Esophagus muscularis mucosa (tissue), 4 donors: ENCODE measurements around the gene UTP4. TPM values are rescaled to one million over a fixed set of nuclear protein-coding genes. Genes with fewer than 3 reads are reported as not detected.
A peak's percentile ranks its signal among the peaks of the same experiment; 100 is the strongest.

Experiments
- DNase-seq: peaks from one replicate; pipeline ENCODE4 v3.0.0-alpha.2; 2017; ENCODE audit errors: extremely low spot score
- H3K27ac ChIP-seq, 4 donors: fragments of 200-600 bp; sonication (generic); replicated peaks in 1 of 4; 1 replicate in 3 of 4; 2 replicates in 1 of 4; pipeline ENCODE4 v1.5.1; 2016 to 2019; ENCODE audit warnings: mild to moderate bottlenecking in 1 of 4
- H3K27me3 ChIP-seq, 4 donors: fragments of 200-600 bp; sonication (generic); one replicate each; pipeline versions ENCODE4 v1.5.1 to v1.6.0; 2016 to 2019
- H3K36me3 ChIP-seq, 4 donors: fragments of 200-600 bp; sonication (generic); one replicate each; pipeline ENCODE4 v1.5.1; 2016 to 2019
- H3K4me1 ChIP-seq, 4 donors: fragments of 200-600 bp; sonication (generic); one replicate each; pipeline ENCODE4 v1.5.1; 2016 to 2019
- H3K4me3 ChIP-seq, 4 donors: fragments of 200-600 bp; sonication (generic); 1 replicate in 2 of 4; 2 replicates in 2 of 4; pipeline ENCODE4 v1.5.1; 2016 to 2019; ENCODE audit warnings: mild to moderate bottlenecking in 4 of 4, moderate library complexity in 1 of 4
- H3K9me3 ChIP-seq, 4 donors: fragments of 200-600 bp; sonication (generic); 1 replicate in 3 of 4; 2 replicates in 1 of 4; pipeline ENCODE4 v1.5.1; 2016 to 2019
- EP300 ChIP-seq: sonication (generic); formaldehyde crosslinking; IDR thresholded peaks from one replicate; pipeline ENCODE4 v1.6.1; 2017; ENCODE audit warnings: antibody characterized with exemption
- POLR2A ChIP-seq: fragments of 450-650 bp; IDR thresholded peaks from one replicate; pipeline ENCODE4 v1.6.1; 2017; ENCODE audit warnings: antibody characterized with exemption, moderate library complexity, mild to moderate bottlenecking, low read depth
- POLR2AphosphoS5 ChIP-seq, 2 donors: sonication (generic); formaldehyde crosslinking; IDR thresholded peaks; one replicate each; pipeline ENCODE4 v1.6.1; 2017; ENCODE audit warnings: antibody characterized with exemption in 2 of 2
- WGBS: methylation state at CpG from one replicate; pipeline ENCODE4 v1.1.5; 2018; 5-methylcytosine and 5-hydroxymethylcytosine counted together
- intact Hi-C: fragments of 100-400 bp; cut with DNase I; formaldehyde crosslinking; loops from one replicate; pipeline ENCODE4 v1.15.1; 2023
- total RNA-seq, 4 donors: library from RNA; depleted of rRNA; stranded (reverse); fragments of >200 nt; gene quantifications; one replicate each; pipeline versions ENCODE4 v1.1.0 to v1.2.1, GENCODE V29; 2016
- TF ChIP-seq, protein P1 (sequence below), 3 experiments: fragments of 200-600 bp in 2 of 3; fragments of 450-650 bp in 1 of 3; sonication (generic) in 2 of 3; IDR thresholded peaks; one replicate each; pipeline ENCODE4 v1.5.1; 2017 to 2019; ENCODE audit warnings: antibody characterized with exemption in 3 of 3, mild to moderate bottlenecking in 2 of 3, moderate library complexity in 1 of 3

Gene UTP4
- total RNA-seq, 4 donors from 2014 or later = 23.3 to 32.6 (median 24.0) TPM

DNA sequence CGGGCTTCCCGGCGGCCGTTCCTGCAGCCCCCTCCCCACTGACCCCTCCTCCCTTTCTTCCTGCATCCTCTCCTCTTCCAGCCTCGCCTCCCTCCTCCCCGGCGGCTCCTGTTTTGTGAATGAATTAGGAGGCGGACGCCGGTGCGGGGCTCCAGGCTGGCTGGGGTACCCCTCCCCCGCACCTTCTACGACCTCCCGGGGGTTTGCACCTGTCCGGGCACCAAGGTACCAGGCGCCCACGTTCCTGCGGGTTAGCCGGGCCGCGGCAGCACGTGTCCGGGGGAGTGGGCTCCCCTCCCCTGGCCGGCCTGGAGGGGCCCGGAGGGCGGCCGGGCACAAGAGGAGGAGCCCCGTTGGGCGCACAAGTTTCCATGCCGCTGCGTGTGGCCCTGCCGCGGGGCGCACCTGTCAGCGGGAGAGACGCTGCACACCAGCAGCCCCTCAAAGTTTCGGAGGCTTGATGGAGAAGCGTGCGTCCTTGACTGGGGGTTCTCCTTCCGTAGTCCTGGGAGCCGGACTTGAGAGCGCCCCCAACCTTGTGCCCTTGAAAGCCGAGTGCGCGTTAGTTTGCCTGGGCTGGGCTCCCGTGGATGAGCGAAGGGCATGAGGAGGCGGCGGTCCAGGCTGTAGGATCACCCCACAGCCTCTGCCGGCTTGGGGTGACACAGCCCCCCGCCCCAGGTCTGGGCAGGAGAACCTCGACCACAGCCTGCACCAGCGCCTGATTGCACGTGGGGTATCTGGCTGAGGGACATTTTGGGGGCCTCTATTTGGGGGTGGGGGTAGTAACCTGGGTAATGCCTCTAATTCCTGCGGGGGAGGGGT is 25.7 kb upstream of the UTP4 start:
- intact Hi-C loops = no loop called here
- Histone ChIP-seq H3K36me3 (peaks cover 0 to 24% (median 15%) of the 10 kb centered on the region in 4 donors), H3K27ac (no peak overlapping the region), H3K4me1 (peaks cover 32 to 34% (median 34%) of the 10 kb centered on the region in 4 donors), H3K4me3 (peak overlapping the region; percentile 61 to 74 (median 66)), H3K9me3 (no peaks in the 10 kb centered on the region), H3K27me3 (peaks cover 0 to 35% (median 0%) of the 10 kb centered on the region in 4 donors)
- TF ChIP-seq POLR2A = no peak
- TF ChIP-seq, protein P1, sequence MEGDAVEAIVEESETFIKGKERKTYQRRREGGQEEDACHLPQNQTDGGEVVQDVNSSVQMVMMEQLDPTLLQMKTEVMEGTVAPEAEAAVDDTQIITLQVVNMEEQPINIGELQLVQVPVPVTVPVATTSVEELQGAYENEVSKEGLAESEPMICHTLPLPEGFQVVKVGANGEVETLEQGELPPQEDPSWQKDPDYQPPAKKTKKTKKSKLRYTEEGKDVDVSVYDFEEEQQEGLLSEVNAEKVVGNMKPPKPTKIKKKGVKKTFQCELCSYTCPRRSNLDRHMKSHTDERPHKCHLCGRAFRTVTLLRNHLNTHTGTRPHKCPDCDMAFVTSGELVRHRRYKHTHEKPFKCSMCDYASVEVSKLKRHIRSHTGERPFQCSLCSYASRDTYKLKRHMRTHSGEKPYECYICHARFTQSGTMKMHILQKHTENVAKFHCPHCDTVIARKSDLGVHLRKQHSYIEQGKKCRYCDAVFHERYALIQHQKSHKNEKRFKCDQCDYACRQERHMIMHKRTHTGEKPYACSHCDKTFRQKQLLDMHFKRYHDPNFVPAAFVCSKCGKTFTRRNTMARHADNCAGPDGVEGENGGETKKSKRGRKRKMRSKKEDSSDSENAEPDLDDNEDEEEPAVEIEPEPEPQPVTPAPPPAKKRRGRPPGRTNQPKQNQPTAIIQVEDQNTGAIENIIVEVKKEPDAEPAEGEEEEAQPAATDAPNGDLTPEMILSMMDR (IDR thresholded peaks at IDR 0.05) = no peak
- TF ChIP-seq POLR2AphosphoS5 (IDR thresholded peaks at IDR 0.05) = no peak
- TF ChIP-seq EP300 = no peak
- no peak for DNase-seq
- WGBS = 0% methylated on average over 7 of the region's 55 CpGs

DNA sequence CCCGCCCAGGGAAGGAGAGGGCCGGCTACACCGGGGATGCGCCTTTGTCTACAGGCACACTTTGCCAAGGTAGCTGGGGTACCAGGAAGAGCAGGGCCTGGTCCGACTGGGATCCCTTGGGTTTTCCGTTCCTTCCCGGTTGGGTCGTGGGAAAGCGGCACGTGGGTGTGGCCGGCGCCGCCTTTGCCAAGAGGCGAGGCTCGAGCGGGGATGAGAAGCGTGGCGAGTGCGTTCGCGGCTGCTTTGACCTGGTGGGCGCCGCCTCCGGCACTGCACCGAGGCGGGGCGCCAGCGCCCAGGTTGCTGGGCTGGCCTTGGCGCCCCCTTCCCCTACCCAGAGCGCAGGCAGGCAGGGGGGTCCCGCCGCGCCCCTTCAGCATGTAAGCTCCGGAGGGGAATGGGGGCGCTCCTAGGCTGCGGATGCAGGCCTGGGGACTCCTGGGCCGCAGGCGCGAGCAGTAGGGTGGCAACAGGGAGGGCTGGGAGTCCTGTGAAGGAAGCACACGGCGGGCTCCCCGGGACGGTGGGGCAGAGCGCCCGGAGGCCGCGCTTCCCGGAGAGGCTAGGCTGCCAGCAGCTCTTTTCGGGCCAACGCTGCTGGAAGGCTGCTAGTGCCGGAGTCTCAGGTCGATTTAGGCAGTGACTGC is 25.0 kb upstream of the UTP4 start:
- H3K9me3 ChIP-seq = no peaks in the 10 kb centered on the region
- no peak for TF ChIP-seq POLR2A
- no peak for TF ChIP-seq EP300
- TF ChIP-seq, protein P1 (IDR thresholded peaks at IDR 0.05) = no peak
- TF ChIP-seq POLR2AphosphoS5 (IDR thresholded peaks at IDR 0.05) = no peak
- peaks cover 0 to 35% (median 0%) of the 10 kb centered on the region in 4 donors for H3K27me3 ChIP-seq
- no peak overlapping the region for H3K27ac ChIP-seq
- intact Hi-C loops = no loop called here
- 2% methylated on average over 25 of the region's 52 CpGs for WGBS
- H3K4me1 ChIP-seq = peaks cover 32 to 35% (median 34%) of the 10 kb centered on the region in 4 donors
- no peak for DNase-seq
- H3K36me3 ChIP-seq = peaks cover 0 to 26% (median 15%) of the 10 kb centered on the region in 4 donors
- H3K4me3 ChIP-seq = peak overlapping the region; percentile 61 to 74 (median 66)

DNA sequence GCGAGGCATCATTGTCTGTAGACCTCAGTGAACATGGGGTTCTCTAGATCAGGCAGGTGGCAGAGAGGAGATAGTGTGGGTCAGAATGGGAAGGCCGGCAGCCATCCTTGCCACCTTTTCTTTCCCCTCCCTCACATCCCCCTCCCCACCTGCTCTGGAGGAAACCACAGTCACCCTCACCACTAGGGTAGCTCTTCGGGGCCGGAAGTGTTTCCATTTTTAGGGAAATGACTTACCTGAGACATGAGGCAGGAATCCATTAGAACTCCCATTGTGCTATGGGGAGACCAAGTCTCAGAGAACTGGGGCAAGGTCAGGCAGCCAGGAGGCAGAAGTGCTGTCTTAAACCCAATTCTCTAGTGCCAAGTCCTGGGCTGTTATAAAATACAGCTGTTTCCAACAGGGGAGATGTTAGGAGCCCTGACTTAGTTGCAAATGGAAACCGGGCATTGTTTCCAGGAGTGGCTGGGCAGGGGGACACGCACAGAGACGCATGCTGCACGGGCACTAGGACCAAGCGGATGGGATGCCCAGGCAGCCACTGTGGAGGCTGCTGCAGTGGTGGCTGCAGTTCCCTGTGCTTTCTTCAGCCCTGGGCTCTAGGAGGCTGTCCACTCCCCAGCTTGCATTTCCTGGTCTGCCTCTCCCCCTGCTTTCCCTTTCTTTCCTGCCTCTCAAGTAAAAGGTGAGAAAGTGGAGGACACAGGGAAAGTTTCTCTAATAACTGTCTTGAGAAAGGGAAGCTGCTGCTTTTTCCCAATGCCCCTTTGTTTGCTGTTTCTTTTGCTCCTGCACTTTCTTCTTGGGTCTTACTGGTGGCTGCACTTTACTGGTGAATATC is 24.2 kb upstream of the UTP4 start:
- intact Hi-C loops = no loop called here
- 63% methylated on average over 9 of the region's 9 CpGs for WGBS
- DNase-seq = no peak
- Histone ChIP-seq H3K9me3 (no peaks in the 10 kb centered on the region), H3K36me3 (peaks cover 0 to 30% (median 15%) of the 10 kb centered on the region in 4 donors), H3K4me1 (peaks cover 34 to 43% (median 39%) of the 10 kb centered on the region in 4 donors), H3K4me3 (peak overlapping the region; percentile 61 to 74 (median 66)), H3K27ac (no peak overlapping the region), H3K27me3 (peaks cover 0 to 35% (median 0%) of the 10 kb centered on the region in 4 donors)
- TF ChIP-seq POLR2A = no peak
- no peak for TF ChIP-seq EP300
- TF ChIP-seq, protein P1 (IDR thresholded peaks at IDR 0.05) = no peak
- TF ChIP-seq POLR2AphosphoS5 (IDR thresholded peaks at IDR 0.05) = no peak

DNA sequence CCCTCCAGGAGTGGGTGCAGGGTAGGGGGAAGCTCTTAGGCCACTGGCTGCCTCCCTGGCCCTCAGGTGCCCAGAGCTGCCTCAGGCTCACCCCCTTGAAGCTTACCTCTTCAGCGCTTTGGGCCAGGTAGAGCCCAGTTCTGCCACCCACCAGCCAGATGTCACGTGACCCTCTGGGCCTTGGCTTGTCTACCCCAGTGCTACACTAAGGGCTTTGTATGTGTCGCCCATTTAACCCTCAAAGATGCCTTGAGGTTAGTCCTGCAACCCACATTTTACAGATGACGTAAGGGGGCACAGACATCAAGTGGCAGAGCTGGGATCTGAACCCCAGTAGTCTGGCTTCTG is 23.6 kb upstream of the UTP4 start:
- DNase-seq = no peak
- peaks cover 34 to 44% (median 39%) of the 10 kb centered on the region in 4 donors for H3K4me1 ChIP-seq
- H3K36me3 ChIP-seq = peaks cover 0 to 36% (median 18%) of the 10 kb centered on the region in 4 donors
- H3K9me3 ChIP-seq = no peaks in the 10 kb centered on the region
- intact Hi-C loops = no loop called here
- WGBS = 90% methylated on average over 2 of the region's 4 CpGs
- peaks cover 0 to 35% (median 0%) of the 10 kb centered on the region in 4 donors for H3K27me3 ChIP-seq
- H3K27ac ChIP-seq = no peak overlapping the region
- no peak for TF ChIP-seq EP300
- no peak for TF ChIP-seq POLR2AphosphoS5 (IDR thresholded peaks at IDR 0.05)
- TF ChIP-seq, protein P1 (IDR thresholded peaks at IDR 0.05) = no peak
- no peak for TF ChIP-seq POLR2A
- no peak overlapping the region for H3K4me3 ChIP-seq
